DND-41 (cell line): ENCODE results near the gene EHBP1.

Source experiments
- ATAC-seq: fragments of 200-7000 bp; cut with Tn5 transposase; 3 replicates; pipeline ENCODE4 v1.9.1; 2021; ENCODE audit warnings: low read depth; ENCODE audit not compliant: insufficient read depth
- DNase-seq: peaks from one replicate; pipeline ENCODE4 v3.0.0-alpha.2; 2020
- H2AFZ ChIP-seq: 2 replicates; pipeline ENCODE4 v1.6.0; 2012; ENCODE audit warnings: low read depth, low read length
- H3K27ac ChIP-seq: 2 replicates; pipeline ENCODE4 v1.5.1; 2012; ENCODE audit warnings: low read length, inconsistent platforms
- H3K27me3 ChIP-seq: fragments of 200-600 bp; sonication (generic); 2 replicates; pipeline ENCODE4 v1.6.0; 2012; ENCODE audit warnings: low read length, mild to moderate bottlenecking, inconsistent platforms; ENCODE audit not compliant: insufficient read depth, poor library complexity
- H3K36me3 ChIP-seq: 2 replicates; pipeline ENCODE4 v1.5.1; 2012; ENCODE audit warnings: low read length, inconsistent platforms; ENCODE audit not compliant: insufficient read depth
- H3K4me1 ChIP-seq: 2 replicates; pipeline ENCODE4 v1.5.1; 2012; ENCODE audit warnings: mild to moderate bottlenecking, low read length; ENCODE audit not compliant: insufficient read depth
- H3K4me2 ChIP-seq: 2 replicates; pipeline ENCODE4 v1.6.0; 2012; ENCODE audit warnings: mild to moderate bottlenecking, moderate library complexity, low read length, inconsistent platforms; ENCODE audit not compliant: insufficient read depth
- H3K4me3 ChIP-seq, 2 experiments: fragments of 200-600 bp in 1 of 2; shearing (Covaris generic) in 1 of 2; 2 replicates each; pipeline ENCODE4 v1.5.1; 2012 to 2016; ENCODE audit warnings: inconsistent platforms in 2 of 2, low read length in 2 of 2, mild to moderate bottlenecking in 2 of 2, low read depth in 1 of 2, moderate library complexity in 1 of 2
- H3K79me2 ChIP-seq: 2 replicates; pipeline ENCODE4 v1.6.0; 2012; ENCODE audit warnings: low read length, inconsistent platforms; ENCODE audit not compliant: insufficient read depth
- H3K9ac ChIP-seq: 2 replicates; pipeline ENCODE4 v1.6.0; 2012; ENCODE audit warnings: low read depth, mild to moderate bottlenecking, inconsistent platforms, low read length, moderate library complexity
- H3K9me3 ChIP-seq: 2 replicates; pipeline ENCODE4 v1.5.1; 2012; ENCODE audit warnings: low read length, moderate library complexity, mild to moderate bottlenecking, inconsistent platforms; ENCODE audit not compliant: insufficient read depth, severe bottlenecking
- H4K20me1 ChIP-seq: 2 replicates; pipeline ENCODE4 v1.6.0; 2012; ENCODE audit warnings: low read length; ENCODE audit not compliant: insufficient read depth
- CTCF ChIP-seq: IDR thresholded peaks from 2 replicates; pipeline ENCODE4 v1.5.1; 2012; ENCODE audit warnings: borderline replicate concordance, low read length, moderate library complexity, mild to moderate bottlenecking; ENCODE audit not compliant: poor library complexity, severe bottlenecking; ENCODE audit errors: extremely low read depth
- EZH2 ChIP-seq: IDR thresholded peaks from 3 replicates; pipeline ENCODE4 v1.6.1; 2012; ENCODE audit warnings: borderline replicate concordance, low read depth, mild to moderate bottlenecking, moderate library complexity, low read length, inconsistent platforms; ENCODE audit not compliant: severe bottlenecking

EHBP1 gene

GRCh38 chr2:62913311-62913710 is 207.8 kb downstream of the EHBP1 start:
- Histone ChIP-seq H3K9me3 (no peaks in the 10 kb centered on the region), H3K36me3 (no peaks in the 10 kb centered on the region), H3K27me3 (no peaks in the 10 kb centered on the region), H3K27ac (no peak overlapping the region), H3K4me3 (no peak overlapping the region), H3K4me1 (peaks cover 13% of the 10 kb centered on the region), H3K9ac (no peak overlapping the region), H4K20me1 (no peaks in the 10 kb centered on the region), H3K79me2 (no peaks in the 10 kb centered on the region), H2AFZ (no peak overlapping the region), H3K4me2 (no peak overlapping the region)
- no peak for DNase-seq
- peak; percentile 64; the same call in 2 of the 3 replicates for ATAC-seq
- TF ChIP-seq CTCF: no peak
- no peak for TF ChIP-seq EZH2

GRCh38 chr2:62919041-62919440 is 213.5 kb downstream of the EHBP1 start:
- Histone ChIP-seq H3K79me2 (no peaks in the 10 kb centered on the region), H3K9me3 (peaks cover 26% of the 10 kb centered on the region), H3K4me1 (no peaks in the 10 kb centered on the region), H3K9ac (no peak overlapping the region), H3K4me2 (no peak overlapping the region), H3K4me3 (no peak overlapping the region), H3K36me3 (peaks cover 15% of the 10 kb centered on the region; the same call in 1 of the 2 replicates), H4K20me1 (no peaks in the 10 kb centered on the region), H3K27me3 (no peaks in the 10 kb centered on the region), H3K27ac (no peak overlapping the region), H2AFZ (no peak overlapping the region)
- TF ChIP-seq EZH2 (no peak), CTCF (no peak)
- ATAC-seq (no peak), DNase-seq (no peak)

GRCh38 chr2:62920070-62920469 is 214.6 kb downstream of the EHBP1 start:
- Histone ChIP-seq H3K4me3 (no peak overlapping the region), H3K9ac (no peak overlapping the region), H2AFZ (no peak overlapping the region), H3K27ac (no peak overlapping the region), H4K20me1 (no peaks in the 10 kb centered on the region), H3K9me3 (peaks cover 33% of the 10 kb centered on the region), H3K79me2 (no peaks in the 10 kb centered on the region), H3K36me3 (peaks cover 15% of the 10 kb centered on the region; the same call in 1 of the 2 replicates), H3K27me3 (no peaks in the 10 kb centered on the region), H3K4me1 (no peaks in the 10 kb centered on the region), H3K4me2 (no peak overlapping the region)
- DNase-seq (no peak), ATAC-seq (no peak)
- TF ChIP-seq CTCF (no peak), EZH2 (no peak)

- no peak for TF ChIP-seq EZH2
- no peak for TF ChIP-seq CTCF
- Histone ChIP-seq H3K4me3 (no peak overlapping the region), H3K27ac (no peak overlapping the region), H3K4me2 (no peak overlapping the region), H3K9me3 (peaks cover 35% of the 10 kb centered on the region), H3K4me1 (peaks cover 5% of the 10 kb centered on the region), H3K79me2 (no peaks in the 10 kb centered on the region), H2AFZ (no peak overlapping the region), H3K27me3 (no peaks in the 10 kb centered on the region), H4K20me1 (no peaks in the 10 kb centered on the region), H3K9ac (no peak overlapping the region), H3K36me3 (peaks cover 15% of the 10 kb centered on the region; the same call in 1 of the 2 replicates)
- no peak for DNase-seq
- ATAC-seq: no peak
These were observed 217.7 kb downstream of the EHBP1 start for GRCh38 chr2:62923242-62923641.
